H7 (cell line): Measurements from ENCODE around the gene C19orf53. TPM values are rescaled to one million over a fixed set of nuclear protein-coding genes. Genes with fewer than 3 reads are reported as not detected.

Experiments
- DNase-seq: peaks from one replicate; pipeline ENCODE4 v3.0.0; 2012
- H3K27me3 ChIP-seq: 2 replicates; pipeline ENCODE4 v1.6.0; 2011; ENCODE audit warnings: mild to moderate bottlenecking, low read length; ENCODE audit not compliant: control insufficient read depth, insufficient read depth
- H3K36me3 ChIP-seq: replicated peaks from 2 replicates; pipeline ENCODE4 v1.5.1; 2011; ENCODE audit warnings: low read length; ENCODE audit not compliant: control insufficient read depth, insufficient read depth
- H3K4me3 ChIP-seq: 2 replicates; pipeline ENCODE4 v1.5.1; 2011; ENCODE audit warnings: low read depth, mild to moderate bottlenecking, control low read depth, low read length, moderate library complexity; ENCODE audit not compliant: insufficient read depth
- total RNA-seq: library from RNA; depleted of rRNA; stranded (reverse); fragments of >200 nt; shearing (Covaris generic); gene quantifications from 2 replicates; pipeline ENCODE4 v1.2.3, GENCODE V29; 2014; rRNA removed

C19orf53 gene
- 91.5 and 120 TPM in 2 replicates for total RNA-seq

- peak; percentile 95 for DNase-seq
- Histone ChIP-seq H3K27me3 (no peaks in the 10 kb centered on the region), H3K36me3 (peaks cover 19% of the 10 kb centered on the region), H3K4me3 (peak within 1 kb of the TSS; percentile 93)
Observed at GRCh38 chr19:13774217-13775191, at the start of gene C19orf53. C19orf53 (plus strand) TSS chr19:13774456; CDS start chr19:13774478, 22 bp downstream.

GRCh38 chr19:13726323-13726722, 47.9 kb upstream of the C19orf53 start:
- Histone ChIP-seq H3K27me3 (no peaks in the 10 kb centered on the region), H3K4me3 (no peak overlapping the region), H3K36me3 (no peaks in the 10 kb centered on the region)
- no peak for DNase-seq

GRCh38 chr19:13727798-13728197, 46.5 kb upstream of the C19orf53 start:
- Histone ChIP-seq H3K36me3 (no peaks in the 10 kb centered on the region), H3K27me3 (no peaks in the 10 kb centered on the region), H3K4me3 (no peak overlapping the region)
- no peak for DNase-seq

GRCh38 chr19:13729859-13730258, 44.4 kb upstream of the C19orf53 start:
- no peak for DNase-seq
- no peak overlapping the region for H3K4me3 ChIP-seq
- no peaks in the 10 kb centered on the region for H3K36me3 ChIP-seq
- no peaks in the 10 kb centered on the region for H3K27me3 ChIP-seq

- H3K36me3 ChIP-seq, result no peaks in the 10 kb centered on the region
- H3K27me3 ChIP-seq, result no peaks in the 10 kb centered on the region
- peak overlapping the region; percentile 72 for H3K4me3 ChIP-seq
- peak; percentile 98 for DNase-seq
Observed at GRCh38 chr19:13731147-13731964, 42.9 kb upstream of the C19orf53 start.

GRCh38 chr19:13732337-13732736, 41.9 kb upstream of the C19orf53 start:
- Histone ChIP-seq H3K27me3 (no peaks in the 10 kb centered on the region), H3K4me3 (no peak overlapping the region), H3K36me3 (no peaks in the 10 kb centered on the region)
- DNase-seq, result no peak

- no peaks in the 10 kb centered on the region for H3K36me3 ChIP-seq
- no peak overlapping the region for H3K4me3 ChIP-seq
- no peak for DNase-seq
- H3K27me3 ChIP-seq, result no peaks in the 10 kb centered on the region
Observed at GRCh38 chr19:13734751-13735150, 39.5 kb upstream of the C19orf53 start.

GRCh38 chr19:13738073-13738472, 36.2 kb upstream of the C19orf53 start:
- no peaks in the 10 kb centered on the region for H3K27me3 ChIP-seq
- H3K4me3 ChIP-seq, result no peak overlapping the region
- H3K36me3 ChIP-seq, result no peaks in the 10 kb centered on the region
- no peak for DNase-seq

GRCh38 chr19:13741893-13742292, 32.4 kb upstream of the C19orf53 start:
- no peaks in the 10 kb centered on the region for H3K36me3 ChIP-seq
- H3K27me3 ChIP-seq, result no peaks in the 10 kb centered on the region
- DNase-seq, result no peak
- no peak overlapping the region for H3K4me3 ChIP-seq

- Histone ChIP-seq H3K27me3 (no peaks in the 10 kb centered on the region), H3K4me3 (no peak overlapping the region), H3K36me3 (no peaks in the 10 kb centered on the region)
- DNase-seq, result no peak
Observed at GRCh38 chr19:13742756-13743155, 31.5 kb upstream of the C19orf53 start.

GRCh38 chr19:13744174-13744573, 30.1 kb upstream of the C19orf53 start:
- DNase-seq, result no peak
- H3K27me3 ChIP-seq, result no peaks in the 10 kb centered on the region
- H3K4me3 ChIP-seq, result no peak overlapping the region
- no peaks in the 10 kb centered on the region for H3K36me3 ChIP-seq

GRCh38 chr19:13747098-13747453, 27.2 kb upstream of the C19orf53 start:
- no peak for DNase-seq
- Histone ChIP-seq H3K4me3 (peak overlapping the region; percentile 29), H3K36me3 (0 out of 2 replicates have a peak, but pooled peaks cover 1% of the 10 kb centered on the region), H3K27me3 (no peaks in the 10 kb centered on the region)

GRCh38 chr19:13748169-13748828, 26.0 kb upstream of the C19orf53 start:
- peak; percentile 58 for DNase-seq
- peak overlapping the region; percentile 81 for H3K4me3 ChIP-seq
- peaks cover 4% of the 10 kb centered on the region; the same call in 1 of the 2 replicates for H3K36me3 ChIP-seq
- H3K27me3 ChIP-seq, result no peaks in the 10 kb centered on the region

- Histone ChIP-seq H3K4me3 (no peak overlapping the region), H3K27me3 (no peaks in the 10 kb centered on the region), H3K36me3 (peaks cover 13% of the 10 kb centered on the region)
- DNase-seq, result no peak
Observed at GRCh38 chr19:13751436-13751835, 22.8 kb upstream of the C19orf53 start.
